HepG2 (cell line): ENCODE results near the gene LCTL. TPM values are rescaled to one million over a fixed set of nuclear protein-coding genes. Genes with fewer than 3 reads are reported as not detected.

Experiments
- EED ChIP-seq: sonication (generic); formaldehyde crosslinking; IDR thresholded peaks from 2 replicates; pipeline ENCODE4 v1.5.0; 2020; ENCODE audit warnings: mild to moderate bottlenecking, missing genetic modification reagents
- FOXO4 ChIP-seq: sonication (generic); formaldehyde crosslinking; conservative IDR thresholded peaks from 2 replicates; pipeline ENCODE4 v1.8.1; 2023; ENCODE audit warnings: missing genetic modification reagents
- HHEX ChIP-seq: IDR thresholded peaks from 2 replicates; pipeline ENCODE4 v1.6.1; 2016; ENCODE audit warnings: control low read depth
- ISL2 ChIP-seq: sonication (generic); formaldehyde crosslinking; IDR thresholded peaks from 2 replicates; pipeline ENCODE4 v1.5.0; 2020; ENCODE audit warnings: missing genetic modification reagents
- KDM5A ChIP-seq: fragments of 200-600 bp; sonication (generic); IDR thresholded peaks from 2 replicates; pipeline ENCODE4 v1.7.0; 2018; ENCODE audit warnings: antibody characterized with exemption, mild to moderate bottlenecking, low read length, borderline replicate concordance
- KLF11 ChIP-seq: IDR thresholded peaks from 2 replicates; pipeline ENCODE4 v1.6.1; 2016; ENCODE audit warnings: missing compliant biosample characterization
- NBN ChIP-seq: fragments of 450-650 bp; conservative IDR thresholded peaks from 2 replicates; pipeline ENCODE4 v1.6.1; 2017
- PRDM10 ChIP-seq: sonication (generic); formaldehyde crosslinking; IDR thresholded peaks from 2 replicates; pipeline ENCODE4 v1.4.0; 2020; ENCODE audit warnings: low read depth, missing genetic modification reagents
- SOX6 ChIP-seq, 2 experiments: fragments of 450-650 bp in 1 of 2; sonication (generic) in 1 of 2; formaldehyde crosslinking in 1 of 2; IDR thresholded peaks; 2 replicates each; pipeline versions ENCODE4 v1.4.0 to v1.6.1; 2017 to 2020; ENCODE audit warnings: antibody characterized with exemption in 1 of 2, mild to moderate bottlenecking in 1 of 2, missing genetic modification reagents in 1 of 2
- ZNF44 ChIP-seq: sonication (generic); formaldehyde crosslinking; IDR thresholded peaks from 2 replicates; pipeline ENCODE4 v1.5.1; 2020; ENCODE audit warnings: mild to moderate bottlenecking, missing genetic modification reagents
- ZNF446 ChIP-seq: sonication (generic); formaldehyde crosslinking; IDR thresholded peaks from 2 replicates; pipeline ENCODE4 v1.5.0; 2020; ENCODE audit warnings: mild to moderate bottlenecking, missing genetic modification reagents
- ZNF75D ChIP-seq: sonication (generic); formaldehyde crosslinking; IDR thresholded peaks from 2 replicates; pipeline ENCODE4 v1.8.1; 2023; ENCODE audit warnings: missing genetic modification reagents, mild to moderate bottlenecking, borderline replicate concordance
- ZNF781 ChIP-seq: sonication (generic); formaldehyde crosslinking; IDR thresholded peaks from 2 replicates; pipeline ENCODE4 v1.5.1; 2020; ENCODE audit warnings: borderline replicate concordance, mild to moderate bottlenecking, missing genetic modification reagents; ENCODE audit errors: not compliant biosample characterization
- polyA plus RNA-seq, 8 experiments: library from polyadenylated mRNA; depleted of rRNA in 3 of 8; stranded (reverse) in 7 of 8; unstranded in 1 of 8; fragments of >200 nt; fragmentation: Illumina TruSeq in 4 of 8; extraction: Trizol in 4 of 8; gene quantifications; 2 replicates each; pipeline versions ENCODE4 v1.2.1 to v1.2.3, GENCODE V29; 2011 to 2016; ENCODE audit warnings: low read depth in 4 of 8, missing spikeins in 1 of 8, mixed read lengths in 1 of 8; ENCODE audit not compliant: insufficient read depth in 1 of 8
- total RNA-seq, 5 experiments: library from RNA; depleted of rRNA; stranded (reverse); fragments of >200 nt; fragmentation: Illumina TruSeq; extraction: Trizol; gene quantifications; 2 replicates each; pipeline ENCODE4 v1.2.3, GENCODE V29; 2016; ENCODE audit warnings: low read depth in 1 of 5
- TF ChIP-seq, protein P1 (sequence below): sonication (generic); formaldehyde crosslinking; IDR thresholded peaks from 2 replicates; pipeline ENCODE4 v1.5.1; 2020; ENCODE audit warnings: missing genetic modification reagents, mild to moderate bottlenecking, borderline replicate concordance

LCTL gene
- total and polyA plus RNA-seq, 2 of the 13 experiments (the other 11 are each of a cell fraction or from before 2014, with no cell fraction given): 0.96 to 1.4 TPM

DNA sequence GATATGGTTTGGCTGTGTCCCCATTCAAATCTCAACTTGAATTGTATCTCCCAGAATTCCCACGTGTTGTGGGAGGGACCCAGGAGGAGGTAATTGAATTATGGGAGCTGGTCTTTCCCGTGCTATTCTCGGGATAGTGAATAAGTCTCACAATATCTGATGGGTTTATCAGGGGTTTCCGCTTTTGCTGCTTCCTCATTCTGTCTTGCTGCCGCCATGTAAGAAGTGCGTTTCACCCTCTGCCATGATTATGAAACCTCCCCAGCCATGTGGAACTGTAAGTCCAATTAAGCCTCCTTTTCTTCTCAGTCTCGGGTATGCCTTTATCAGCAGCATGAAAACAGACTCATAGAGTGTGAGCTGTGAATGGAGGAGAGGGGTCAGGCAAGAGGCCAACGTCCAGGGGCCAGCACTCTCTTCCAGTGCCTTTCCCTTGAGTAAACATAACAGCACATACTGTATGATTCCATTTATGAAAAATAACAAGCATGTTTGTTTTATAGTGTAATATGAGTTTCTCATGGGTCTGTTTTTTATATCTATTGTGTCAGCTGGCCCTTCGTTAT lies 16.3 kb upstream of the LCTL start (continued):
- no peak for TF ChIP-seq PRDM10
- no peak for TF ChIP-seq ZNF781 (CRISPR knock-in tag)
- no peak for TF ChIP-seq HHEX
- no peak for TF ChIP-seq NBN
- TF ChIP-seq KDM5A: no peak
- no peak for TF ChIP-seq EED (CRISPR knock-in tag)
- TF ChIP-seq, protein P1, sequence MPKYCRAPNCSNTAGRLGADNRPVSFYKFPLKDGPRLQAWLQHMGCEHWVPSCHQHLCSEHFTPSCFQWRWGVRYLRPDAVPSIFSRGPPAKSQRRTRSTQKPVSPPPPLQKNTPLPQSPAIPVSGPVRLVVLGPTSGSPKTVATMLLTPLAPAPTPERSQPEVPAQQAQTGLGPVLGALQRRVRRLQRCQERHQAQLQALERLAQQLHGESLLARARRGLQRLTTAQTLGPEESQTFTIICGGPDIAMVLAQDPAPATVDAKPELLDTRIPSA: no peak
- TF ChIP-seq KLF11 (CRISPR knock-in tag): no peak
- no peak for TF ChIP-seq ISL2 (CRISPR knock-in tag)
- TF ChIP-seq ZNF44 (CRISPR knock-in tag): no peak
- TF ChIP-seq ZNF446 (CRISPR knock-in tag): no peak
- no peak for TF ChIP-seq FOXO4
- no peak for TF ChIP-seq ZNF75D
- TF ChIP-seq SOX6 (IDR thresholded peaks at IDR 0.05): no peak
- no peak for TF ChIP-seq SOX6 (CRISPR knock-in tag; IDR thresholded peaks at IDR 0.05)
- TF ChIP-seq, all 625 proteins: peak for 29
